Stimulated activated naive B cell treated with anti-CD40 and anti-IgM and Interleukin-4, amounts not matched to agents 10 μg/mL and 1 μg/mL and 100 μg/mL, for 72 hours (primary cell): ENCODE data around the gene LIPJ.

Experiments used
- ATAC-seq, 2 donors: fragments of 150-1000 bp; cut with Tn5 transposase; replicated peaks; 2 replicates each; pipeline ENCODE4 v1.10.0; 2021; ENCODE audit warnings: moderate library complexity in 1 of 2
- DNase-seq: peaks from one replicate; pipeline ENCODE4 v3.0.0; 2021
- H3K27ac Mint-ChIP-seq: one replicate; pipeline ENCODE4 v1.8.0; 2022; ENCODE audit warnings: mild to moderate bottlenecking, mixed read lengths
- H3K27me3 Mint-ChIP-seq, 2 donors: one replicate each; pipeline ENCODE4 v1.8.0; 2022; ENCODE audit warnings: mixed read lengths in 2 of 2
- H3K36me3 Mint-ChIP-seq, 2 donors: one replicate each; pipeline ENCODE4 v1.8.0; 2022; ENCODE audit warnings: mixed read lengths in 2 of 2, mild to moderate bottlenecking in 1 of 2
- H3K4me1 Mint-ChIP-seq, 2 donors: one replicate each; pipeline ENCODE4 v1.8.0; 2022; ENCODE audit warnings: mixed read lengths in 2 of 2, mild to moderate bottlenecking in 1 of 2
- H3K4me3 Mint-ChIP-seq, 2 donors: one replicate each; pipeline ENCODE4 v1.8.0; 2022; ENCODE audit warnings: mild to moderate bottlenecking in 2 of 2, mixed read lengths in 2 of 2, moderate library complexity in 1 of 2
- H3K9me3 Mint-ChIP-seq, 2 donors: one replicate each; pipeline ENCODE4 v1.8.0; 2022; ENCODE audit warnings: mixed read lengths in 2 of 2, mild to moderate bottlenecking in 1 of 2

LIPJ gene

DNA sequence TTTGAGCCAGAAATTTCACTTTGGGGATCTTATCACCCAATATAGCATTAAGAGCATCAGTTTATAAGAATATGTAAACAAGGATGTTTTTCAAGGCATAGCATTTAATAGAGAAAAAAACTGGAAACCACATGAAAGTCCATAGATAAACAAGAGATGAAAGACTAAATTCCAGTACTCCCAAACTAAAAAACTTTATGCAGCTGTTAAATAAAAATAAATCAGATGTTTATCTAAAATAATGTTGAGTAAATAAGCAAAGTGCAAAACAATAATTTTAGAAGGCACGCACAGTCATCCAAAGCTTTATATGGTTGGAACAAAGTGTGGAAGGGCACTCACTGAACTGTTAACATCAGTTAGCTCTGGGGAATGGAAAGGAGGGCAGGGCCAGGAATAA, 24.4 kb upstream of the LIPJ start:
- Mint-ChIP-seq H3K4me1 (no peaks in the 10 kb centered on the region), H3K9me3 (peaks cover 0 to 2% of the 10 kb centered on the region in 2 donors), H3K36me3 (peaks cover 0 to 2% of the 10 kb centered on the region in 2 donors), H3K4me3 (no peak overlapping the region), H3K27me3 (no peaks in the 10 kb centered on the region), H3K27ac (no peak overlapping the region)
- ATAC-seq = no peak
- DNase-seq = no peak

DNA sequence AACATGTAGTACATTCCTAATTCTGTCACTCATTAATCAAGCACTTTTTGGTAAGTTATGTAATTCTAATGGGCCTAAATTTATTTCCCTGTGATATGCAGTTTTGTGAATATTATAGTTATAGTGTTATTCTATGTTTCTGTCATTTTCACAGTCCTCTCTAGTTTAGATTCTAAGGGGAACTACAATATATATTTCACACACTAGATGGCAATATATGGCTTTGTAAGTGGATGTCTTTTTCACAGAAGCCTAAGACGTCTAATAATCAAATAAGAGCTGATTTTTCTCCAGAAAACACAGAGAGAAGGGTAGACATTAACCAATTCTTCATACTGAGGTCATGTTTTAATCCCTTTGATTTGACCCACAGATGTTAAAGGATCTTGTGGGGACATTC, 21.5 kb upstream of the LIPJ start:
- DNase-seq (no peak), ATAC-seq (peak; percentile 39 to 48)
- H3K9me3 Mint-ChIP-seq = peaks cover 0 to 2% of the 10 kb centered on the region in 2 donors
- no peak overlapping the region for H3K27ac Mint-ChIP-seq
- no peaks in the 10 kb centered on the region for H3K27me3 Mint-ChIP-seq
- peaks cover 0 to 4% of the 10 kb centered on the region in 2 donors for H3K36me3 Mint-ChIP-seq
- no peak overlapping the region for H3K4me3 Mint-ChIP-seq
- H3K4me1 Mint-ChIP-seq = no peaks in the 10 kb centered on the region

DNA sequence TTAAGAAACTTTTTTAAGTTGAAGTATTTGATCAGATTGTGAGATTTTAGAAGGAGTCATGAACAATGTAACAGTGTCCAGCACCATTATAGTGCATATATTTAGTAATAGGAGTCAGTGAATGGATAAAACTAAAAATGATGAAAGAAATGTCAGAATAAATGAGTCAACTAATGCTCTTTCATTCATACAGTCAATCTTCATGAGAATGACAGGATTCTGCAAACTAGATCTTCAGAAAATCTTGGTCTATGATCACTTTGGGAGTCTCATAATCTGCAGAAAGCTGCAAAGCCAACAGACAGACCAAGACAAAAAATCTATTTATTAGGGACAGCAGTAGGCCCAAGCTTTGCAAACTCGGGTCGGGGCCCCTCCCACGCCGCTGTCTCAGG, 4.2 kb upstream of the LIPJ start:
- H3K27ac Mint-ChIP-seq = no peak overlapping the region
- no peaks in the 10 kb centered on the region for H3K36me3 Mint-ChIP-seq
- ATAC-seq (no peak), DNase-seq (no peak)
- H3K27me3 Mint-ChIP-seq = no peaks in the 10 kb centered on the region
- H3K4me1 Mint-ChIP-seq = peaks cover 6 to 8% of the 10 kb centered on the region in 2 donors
- H3K9me3 Mint-ChIP-seq = no peaks in the 10 kb centered on the region
- H3K4me3 Mint-ChIP-seq = peak overlapping the region; percentile 90 to 96

DNA sequence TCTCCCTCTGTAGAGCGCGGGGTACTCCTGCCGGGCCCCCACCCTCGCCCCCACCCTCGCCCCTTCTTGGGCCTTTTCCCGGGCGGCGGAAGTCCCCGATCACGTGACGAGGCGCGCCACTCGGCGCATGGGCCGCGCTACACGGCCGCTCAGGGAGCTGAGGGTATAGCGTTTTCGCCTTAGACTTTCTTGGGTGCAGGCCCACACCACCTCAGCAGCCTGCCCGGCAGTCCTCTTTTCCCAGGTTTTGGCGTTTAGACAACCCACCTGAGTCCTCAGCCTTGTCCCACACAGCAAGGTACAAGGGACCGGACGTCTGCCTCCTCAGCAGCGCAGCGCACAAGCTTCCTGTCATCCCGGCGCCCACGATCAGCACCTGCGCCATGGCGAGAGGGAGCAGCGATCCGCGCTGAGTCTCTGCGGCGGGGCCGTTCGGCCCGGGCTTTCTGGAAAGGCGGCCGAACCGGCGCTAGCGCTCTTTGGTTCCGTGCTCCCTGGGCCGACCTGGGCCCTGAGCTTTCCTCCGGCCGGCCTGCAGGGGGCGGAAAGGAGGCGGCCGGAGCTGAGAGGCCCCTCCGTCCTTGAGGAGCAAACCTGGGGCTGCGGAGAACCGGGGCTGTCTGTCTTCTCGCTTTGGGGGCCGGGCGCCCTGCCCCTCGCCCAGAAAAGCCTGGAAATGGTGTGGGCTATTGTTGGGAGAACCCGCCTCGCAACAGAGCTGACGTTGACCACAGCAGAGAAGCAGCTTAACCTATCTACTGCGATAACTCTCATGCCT, 3.6 kb upstream of the LIPJ start, which contains the start of gene RNLS:
Gene RNLS, minus strand, starts transcription at position 513 of the 778 bp plus-strand sequence.
- H3K27ac Mint-ChIP-seq = peak within 1 kb of the TSS; percentile 98
- DNase-seq = peak; percentile 73
- H3K36me3 Mint-ChIP-seq = no peaks in the 10 kb centered on the region

DNA sequence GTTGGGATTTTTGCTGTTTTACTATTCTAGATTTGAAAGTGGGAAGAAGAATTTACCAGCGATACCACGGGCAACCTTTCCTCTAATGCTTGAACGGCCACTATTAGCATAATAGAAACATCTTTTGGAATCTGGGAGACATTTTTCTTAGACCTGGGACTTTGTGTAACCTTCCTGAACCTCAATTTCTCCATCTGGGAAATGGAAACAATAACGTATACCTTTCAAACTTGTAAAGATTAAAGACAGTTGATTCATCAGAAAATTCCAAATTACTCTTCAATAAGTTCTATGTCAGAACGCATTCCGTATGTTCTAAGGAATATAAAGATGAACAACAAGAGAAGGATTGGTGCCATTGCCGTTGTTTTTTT, 3.0 kb upstream of the LIPJ start:
- Mint-ChIP-seq H3K4me3 (peak overlapping the region; percentile 90 to 96), H3K27ac (peak overlapping the region; percentile 98), H3K9me3 (no peaks in the 10 kb centered on the region), H3K4me1 (peaks cover 6 to 8% of the 10 kb centered on the region in 2 donors), H3K27me3 (no peaks in the 10 kb centered on the region), H3K36me3 (no peaks in the 10 kb centered on the region)
- ATAC-seq = no peak
- no peak for DNase-seq

More for the DNA sequence above, 3.6 kb upstream of the LIPJ start, which contains the start of gene RNLS:
- Mint-ChIP-seq H3K4me1 (peaks cover 6 to 8% of the 10 kb centered on the region in 2 donors), H3K9me3 (no peaks in the 10 kb centered on the region), H3K4me3 (peak within 1 kb of the TSS; percentile 90 to 96), H3K27me3 (no peaks in the 10 kb centered on the region)
- ATAC-seq = peak; percentile 95

DNA sequence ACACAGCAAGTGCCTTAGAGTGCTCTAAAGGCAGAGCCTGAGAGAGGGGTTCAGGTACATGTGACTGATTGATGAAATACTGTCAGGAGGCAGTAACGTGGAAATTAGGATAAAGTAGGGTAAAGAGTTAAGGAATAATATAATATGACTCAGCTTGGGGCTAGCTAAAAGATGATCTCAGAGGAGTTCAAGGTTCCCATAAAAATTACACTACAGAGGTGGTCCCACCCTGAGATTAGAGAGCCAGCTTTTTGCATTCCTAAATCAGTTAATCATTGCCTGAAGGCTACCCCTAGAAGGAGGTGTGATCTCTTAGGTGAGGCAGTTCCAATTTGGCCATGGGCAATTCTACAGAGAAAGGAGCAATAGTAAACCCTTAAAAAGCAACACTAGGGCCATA, 5.8 kb downstream of the LIPJ start:
- Mint-ChIP-seq H3K9me3 (no peaks in the 10 kb centered on the region), H3K4me1 (peaks cover 4 to 12% of the 10 kb centered on the region in 2 donors), H3K36me3 (no peaks in the 10 kb centered on the region), H3K4me3 (no peak overlapping the region), H3K27ac (no peak overlapping the region), H3K27me3 (no peaks in the 10 kb centered on the region)
- DNase-seq = no peak
- no peak for ATAC-seq

DNA sequence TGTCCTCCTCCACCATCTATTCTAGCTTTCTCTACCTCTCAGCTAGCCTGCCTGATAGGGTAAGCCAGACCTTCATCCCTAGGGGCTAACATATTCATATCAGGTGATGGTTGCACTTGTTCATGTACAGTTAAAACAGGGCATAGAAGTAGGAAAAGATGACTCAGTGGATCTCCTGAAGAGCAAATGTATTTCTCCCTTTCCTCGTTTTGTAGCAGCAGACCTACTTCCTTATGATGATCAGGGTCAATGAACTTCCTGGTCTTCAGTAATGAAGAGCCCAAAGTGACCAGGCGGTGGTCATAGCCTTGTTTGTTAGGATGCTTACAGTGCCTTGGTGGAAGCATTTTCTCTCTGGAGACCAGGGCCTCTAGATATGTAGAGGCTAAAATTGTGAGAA, 6.3 kb downstream of the LIPJ start:
- ATAC-seq = peak; percentile 36 to 57
- Mint-ChIP-seq H3K9me3 (no peaks in the 10 kb centered on the region), H3K4me3 (no peak overlapping the region), H3K36me3 (no peaks in the 10 kb centered on the region), H3K4me1 (peaks cover 5 to 16% of the 10 kb centered on the region in 2 donors), H3K27me3 (no peaks in the 10 kb centered on the region), H3K27ac (no peak overlapping the region)
- no peak for DNase-seq

DNA sequence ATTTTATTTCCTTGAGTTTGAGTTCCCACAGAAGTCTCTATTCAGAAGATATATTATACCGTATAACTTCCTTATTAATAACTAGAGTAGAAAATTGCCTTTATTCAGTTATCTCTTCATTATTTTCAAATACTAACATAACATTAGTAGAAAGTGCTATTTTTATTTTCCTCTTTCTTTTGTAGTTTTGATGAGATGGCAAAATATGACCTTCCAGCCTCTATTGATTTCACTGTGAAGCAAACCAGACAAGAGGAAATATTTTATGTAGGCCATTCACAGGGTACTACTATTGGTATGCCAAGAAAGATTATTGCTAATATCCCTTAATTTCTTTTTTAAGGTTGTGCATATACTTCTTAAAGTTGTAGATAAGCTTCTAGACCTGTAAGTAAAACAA, 7.9 kb downstream of the LIPJ start:
- no peak for DNase-seq
- Mint-ChIP-seq H3K4me1 (peaks cover 12 to 22% of the 10 kb centered on the region in 2 donors), H3K27me3 (no peaks in the 10 kb centered on the region), H3K27ac (no peak overlapping the region), H3K9me3 (no peaks in the 10 kb centered on the region), H3K4me3 (no peak overlapping the region), H3K36me3 (no peaks in the 10 kb centered on the region)
- ATAC-seq = no peak

DNA sequence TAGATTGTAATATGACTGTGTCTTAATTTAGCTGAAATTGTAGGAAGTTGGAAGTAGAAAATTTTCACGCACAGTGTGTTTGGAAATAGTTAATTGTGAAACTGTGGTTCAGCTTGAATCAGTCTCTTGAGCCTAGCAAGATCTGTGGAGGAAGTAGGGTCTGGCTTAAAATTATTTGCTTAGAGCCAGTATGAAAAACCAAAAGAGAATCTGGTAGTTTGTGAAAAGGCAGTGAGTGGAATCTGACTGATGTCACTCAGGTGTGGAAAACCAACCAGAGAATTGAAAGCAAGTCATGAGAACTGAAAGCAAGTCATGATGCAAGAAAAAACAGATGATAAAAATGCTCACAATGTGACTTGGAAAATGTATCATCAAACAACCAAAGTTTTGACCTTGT, 11.5 kb downstream of the LIPJ start:
- Mint-ChIP-seq H3K4me3 (peak overlapping the region in 1 of 2 donors; percentile 34), H3K4me1 (peaks cover 8 to 16% of the 10 kb centered on the region in 2 donors), H3K9me3 (no peaks in the 10 kb centered on the region), H3K27ac (peak overlapping the region; percentile 31), H3K27me3 (no peaks in the 10 kb centered on the region), H3K36me3 (no peaks in the 10 kb centered on the region)
- DNase-seq = no peak
- ATAC-seq = peak; percentile 82 to 86

DNA sequence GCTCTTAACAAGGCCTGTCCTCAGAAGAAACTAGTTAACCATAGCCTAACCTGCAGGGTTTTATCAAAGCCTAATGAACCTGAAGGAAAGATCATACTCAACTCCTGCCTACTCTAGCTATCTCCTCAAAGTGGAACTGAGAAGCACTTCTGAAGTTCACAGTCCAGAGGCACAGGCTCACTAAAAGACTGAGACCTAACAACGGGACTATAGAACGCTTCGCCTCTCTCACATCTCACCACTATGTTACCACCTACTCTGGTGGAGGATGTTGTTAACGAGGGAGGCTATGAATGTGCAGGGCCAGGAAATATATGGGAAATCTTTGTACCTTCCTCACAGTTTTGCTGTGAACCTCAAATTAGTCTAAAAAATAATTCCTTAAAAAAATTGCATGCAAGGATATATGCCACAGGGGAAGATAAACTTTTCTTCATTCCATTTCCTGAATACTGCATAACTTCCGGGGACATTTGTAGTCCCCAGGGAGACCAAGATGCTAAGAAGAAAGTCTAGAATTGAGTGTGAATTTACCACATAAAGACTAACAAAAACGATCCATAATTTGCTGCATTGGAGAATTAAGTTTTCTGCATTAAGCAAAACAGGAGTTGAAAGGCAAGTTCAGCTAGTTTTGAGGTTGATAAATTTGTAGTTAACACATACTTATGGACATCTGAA, 21.6 kb downstream of the LIPJ start:
- no peaks in the 10 kb centered on the region for H3K36me3 Mint-ChIP-seq
- no peaks in the 10 kb centered on the region for H3K4me1 Mint-ChIP-seq
- no peak overlapping the region for H3K27ac Mint-ChIP-seq
- peaks cover 8 to 9% of the 10 kb centered on the region in 2 donors for H3K27me3 Mint-ChIP-seq
- ATAC-seq (peak in 1 of 2 donors; percentile 53), DNase-seq (no peak)
- no peaks in the 10 kb centered on the region for H3K9me3 Mint-ChIP-seq
- no peak overlapping the region for H3K4me3 Mint-ChIP-seq

DNA sequence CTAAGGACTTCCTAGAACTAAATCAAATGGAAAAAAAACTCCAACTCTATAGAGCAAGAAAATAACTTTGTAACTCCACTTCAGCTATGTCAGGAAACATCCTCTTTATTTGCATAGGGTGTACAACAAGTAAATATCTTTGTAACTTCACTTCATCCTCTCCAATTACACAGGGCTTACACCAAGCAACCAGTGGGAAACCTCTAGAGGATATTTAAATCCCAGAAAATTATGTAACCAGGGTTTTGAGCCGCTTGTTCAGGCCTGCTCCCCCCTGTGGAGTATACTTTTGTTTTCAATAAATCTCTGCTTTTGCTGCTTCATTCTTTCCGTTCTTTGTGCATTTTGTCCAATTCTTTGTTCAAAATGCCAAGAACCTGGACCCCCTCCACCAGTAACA, 22.2 kb downstream of the LIPJ start:
- H3K27me3 Mint-ChIP-seq = peaks cover 8 to 9% of the 10 kb centered on the region in 2 donors
- ATAC-seq (no peak), DNase-seq (no peak)
- H3K4me1 Mint-ChIP-seq = no peaks in the 10 kb centered on the region
- H3K9me3 Mint-ChIP-seq = no peaks in the 10 kb centered on the region
- no peak overlapping the region for H3K4me3 Mint-ChIP-seq
- H3K36me3 Mint-ChIP-seq = no peaks in the 10 kb centered on the region
- no peak overlapping the region for H3K27ac Mint-ChIP-seq

DNA sequence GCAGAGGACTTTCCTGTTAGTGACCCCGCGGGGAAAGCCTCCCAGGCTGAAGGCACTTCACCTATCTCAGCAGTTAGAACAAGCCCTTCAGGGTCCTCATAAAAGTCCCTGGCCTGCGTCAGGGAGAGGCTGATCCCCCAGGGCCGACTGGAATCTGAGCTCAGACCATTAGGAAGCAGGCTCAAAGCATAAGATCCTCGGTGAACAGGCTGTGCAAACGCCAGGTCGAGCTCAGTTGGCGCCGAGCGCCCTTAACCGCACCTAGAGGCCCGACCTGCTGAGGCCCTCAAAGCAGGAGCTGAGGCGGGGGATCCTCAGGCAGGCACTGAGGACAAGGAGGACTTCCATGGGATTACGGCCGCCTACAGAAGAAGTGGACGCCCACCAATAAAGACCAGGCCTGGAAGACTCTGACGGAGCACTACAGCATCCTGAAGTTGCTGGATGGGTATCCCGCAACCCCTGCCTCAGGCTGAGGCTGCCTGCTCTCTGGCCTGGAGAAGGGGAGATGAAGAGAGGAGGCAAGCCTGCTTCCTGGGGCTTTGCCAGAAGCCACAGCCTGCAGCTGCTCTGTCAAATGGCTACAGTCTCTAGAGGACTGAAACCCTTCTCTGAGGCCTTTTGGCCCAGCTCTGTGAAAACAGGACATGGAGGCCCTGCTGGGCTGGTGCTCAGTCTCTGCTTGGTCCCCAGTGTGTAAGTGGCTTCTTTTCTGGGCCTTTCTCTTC, 29.9 kb downstream of the LIPJ start:
- H3K27ac Mint-ChIP-seq = no peak overlapping the region
- no peaks in the 10 kb centered on the region for H3K36me3 Mint-ChIP-seq
- no peak overlapping the region for H3K4me3 Mint-ChIP-seq
- ATAC-seq = no peak
- no peaks in the 10 kb centered on the region for H3K9me3 Mint-ChIP-seq
- H3K27me3 Mint-ChIP-seq = no peaks in the 10 kb centered on the region
- no peaks in the 10 kb centered on the region for H3K4me1 Mint-ChIP-seq
- no peak for DNase-seq

DNA sequence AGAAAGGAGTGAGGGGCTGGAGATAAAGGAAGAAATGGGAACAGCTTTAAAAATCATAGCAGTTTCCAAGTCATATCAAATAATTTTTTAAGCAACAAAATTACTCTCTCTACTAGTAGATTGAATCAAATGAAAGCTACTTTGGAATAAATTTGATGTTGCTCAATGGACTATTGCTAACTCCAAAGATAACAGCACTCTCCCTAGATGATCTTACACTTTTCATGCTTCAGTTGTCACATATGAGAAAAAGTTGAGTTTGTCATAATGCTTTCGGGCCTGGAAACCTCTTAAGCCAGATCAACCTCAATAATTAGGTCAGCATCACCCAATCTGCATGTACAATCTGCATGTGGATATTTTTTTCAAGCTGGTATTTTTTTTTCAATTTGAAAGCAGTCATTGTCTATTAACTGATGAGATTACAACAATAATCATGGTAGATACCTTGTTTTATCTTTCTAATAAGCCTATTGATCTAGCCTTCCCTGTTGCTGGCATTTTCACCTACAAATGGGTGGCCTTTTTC, 31.3 kb downstream of the LIPJ start:
- Mint-ChIP-seq H3K9me3 (no peaks in the 10 kb centered on the region), H3K27ac (no peak overlapping the region), H3K27me3 (no peaks in the 10 kb centered on the region), H3K4me1 (no peaks in the 10 kb centered on the region), H3K36me3 (no peaks in the 10 kb centered on the region), H3K4me3 (no peak overlapping the region)
- ATAC-seq = no peak
- no peak for DNase-seq

DNA sequence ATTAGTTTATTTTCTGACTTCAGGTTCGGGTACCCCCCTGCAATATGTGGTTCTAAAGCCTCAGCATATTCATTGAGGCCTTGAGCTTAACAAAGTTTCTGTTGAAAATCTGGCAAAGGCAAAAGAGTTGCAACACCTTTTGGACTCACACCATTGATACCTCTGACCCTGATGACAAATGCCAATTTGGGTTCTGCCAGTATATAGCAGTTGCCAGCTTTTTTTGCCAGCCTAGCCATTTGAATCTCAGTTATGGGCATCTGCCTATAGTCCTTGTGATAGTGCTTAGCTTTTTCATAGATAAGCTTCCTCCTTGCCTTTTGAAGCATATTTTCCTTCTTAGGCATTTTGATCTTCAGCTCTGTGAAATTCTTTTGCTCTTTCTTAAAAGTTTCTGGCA, 31.9 kb downstream of the LIPJ start:
- Mint-ChIP-seq H3K27me3 (no peaks in the 10 kb centered on the region), H3K4me1 (no peaks in the 10 kb centered on the region), H3K27ac (no peak overlapping the region), H3K9me3 (no peaks in the 10 kb centered on the region), H3K4me3 (no peak overlapping the region), H3K36me3 (no peaks in the 10 kb centered on the region)
- DNase-seq = no peak
- no peak for ATAC-seq
